Upper lobe of left lung (tissue), 4 donors: Measurements from ENCODE around the gene ADGRD2.

Source experiments
- POLR2A ChIP-seq, 4 donors: fragments of 450-650 bp; IDR thresholded peaks; one replicate each; pipeline ENCODE4 v1.5.1; 2016 to 2017; ENCODE audit warnings: antibody characterized with exemption in 4 of 4, mild to moderate bottlenecking in 2 of 4
- POLR2AphosphoS5 ChIP-seq, 2 donors: sonication (generic); formaldehyde crosslinking; IDR thresholded peaks; one replicate each; pipeline ENCODE4 v1.5.1; 2017; ENCODE audit warnings: antibody characterized with exemption in 2 of 2
- TF ChIP-seq, protein P1 (sequence below), 6 experiments: fragments of 450-650 bp in 4 of 6; fragments of 200-600 bp in 2 of 6; sonication (generic) in 2 of 6; IDR thresholded peaks; one replicate each; pipeline ENCODE4 v1.5.1; 2016 to 2019; ENCODE audit warnings: antibody characterized with exemption in 6 of 6

DNA sequence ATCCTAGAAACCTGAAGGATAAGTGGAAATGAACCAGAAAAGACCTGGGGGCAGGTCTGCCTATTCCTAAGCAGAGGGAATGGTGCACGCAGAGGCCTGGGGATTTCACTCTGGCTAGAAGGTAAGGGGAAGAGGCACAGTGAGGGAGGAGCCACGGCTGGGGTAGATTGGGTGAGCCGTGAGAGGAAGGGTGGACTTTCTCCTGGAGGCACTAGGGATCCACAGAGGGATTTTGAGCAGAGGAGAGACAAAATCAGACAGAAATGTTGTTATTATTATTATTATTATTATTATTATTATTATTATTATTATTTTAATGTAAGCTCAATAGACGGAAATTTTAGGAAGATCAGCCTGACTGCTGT is 3.0 kb upstream of the ADGRD2 start:
- TF ChIP-seq, protein P1, sequence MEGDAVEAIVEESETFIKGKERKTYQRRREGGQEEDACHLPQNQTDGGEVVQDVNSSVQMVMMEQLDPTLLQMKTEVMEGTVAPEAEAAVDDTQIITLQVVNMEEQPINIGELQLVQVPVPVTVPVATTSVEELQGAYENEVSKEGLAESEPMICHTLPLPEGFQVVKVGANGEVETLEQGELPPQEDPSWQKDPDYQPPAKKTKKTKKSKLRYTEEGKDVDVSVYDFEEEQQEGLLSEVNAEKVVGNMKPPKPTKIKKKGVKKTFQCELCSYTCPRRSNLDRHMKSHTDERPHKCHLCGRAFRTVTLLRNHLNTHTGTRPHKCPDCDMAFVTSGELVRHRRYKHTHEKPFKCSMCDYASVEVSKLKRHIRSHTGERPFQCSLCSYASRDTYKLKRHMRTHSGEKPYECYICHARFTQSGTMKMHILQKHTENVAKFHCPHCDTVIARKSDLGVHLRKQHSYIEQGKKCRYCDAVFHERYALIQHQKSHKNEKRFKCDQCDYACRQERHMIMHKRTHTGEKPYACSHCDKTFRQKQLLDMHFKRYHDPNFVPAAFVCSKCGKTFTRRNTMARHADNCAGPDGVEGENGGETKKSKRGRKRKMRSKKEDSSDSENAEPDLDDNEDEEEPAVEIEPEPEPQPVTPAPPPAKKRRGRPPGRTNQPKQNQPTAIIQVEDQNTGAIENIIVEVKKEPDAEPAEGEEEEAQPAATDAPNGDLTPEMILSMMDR (IDR thresholded peaks at IDR 0.05): no peak
- no peak for TF ChIP-seq POLR2AphosphoS5 (IDR thresholded peaks at IDR 0.05)
- no peak for TF ChIP-seq POLR2A (IDR thresholded peaks at IDR 0.05)
